H9 (cell line): ENCODE results near the gene VAV2. TPM values are rescaled to one million over a fixed set of nuclear protein-coding genes. Genes with fewer than 3 reads are reported as not detected.
A peak's percentile ranks its signal among the peaks of the same experiment; 100 is the strongest.

Experiments used
- DNase-seq: peaks from one replicate; pipeline ENCODE4 v3.0.0-alpha.2; 2017
- H2AFZ ChIP-seq: one replicate; pipeline ENCODE4 v1.6.1; 2013; ENCODE audit warnings: mild to moderate bottlenecking, low read length, control low read depth, moderate library complexity
- H2AK5ac ChIP-seq: 2 replicates; pipeline ENCODE4 v1.6.1; 2013; ENCODE audit warnings: low read length, control low read depth, mixed read lengths; ENCODE audit not compliant: insufficient read length
- H2BK120ac ChIP-seq: one replicate; pipeline ENCODE4 v1.6.1; 2013; ENCODE audit warnings: low read depth, mild to moderate bottlenecking, low read length, control low read depth, inconsistent platforms; ENCODE audit not compliant: poor library complexity, severe bottlenecking
- H2BK12ac ChIP-seq: 2 replicates; pipeline ENCODE4 v1.6.1; 2013; ENCODE audit warnings: low read length, control low read depth, mixed read lengths, low read depth; ENCODE audit not compliant: insufficient read length
- H2BK15ac ChIP-seq: 2 replicates; pipeline ENCODE4 v1.6.1; 2013; ENCODE audit warnings: low read depth, low read length, control low read depth
- H2BK20ac ChIP-seq: one replicate; pipeline ENCODE4 v1.6.1; 2013; ENCODE audit warnings: low read depth, mild to moderate bottlenecking, low read length, control low read depth, inconsistent platforms; ENCODE audit not compliant: poor library complexity, severe bottlenecking
- H2BK5ac ChIP-seq: 2 replicates; pipeline ENCODE4 v1.6.1; 2013; ENCODE audit warnings: low read length, control low read depth, mixed read lengths; ENCODE audit not compliant: insufficient read length
- H3K14ac ChIP-seq: 2 replicates; pipeline ENCODE4 v1.6.1; 2013; ENCODE audit warnings: low read length, control low read depth; ENCODE audit not compliant: insufficient read depth
- H3K18ac ChIP-seq: 2 replicates; pipeline ENCODE4 v1.6.1; 2013; ENCODE audit warnings: low read depth, mild to moderate bottlenecking, mixed read lengths, low read length, control low read depth; ENCODE audit not compliant: insufficient read length
- H3K23ac ChIP-seq: 2 replicates; pipeline ENCODE4 v1.6.1; 2013; ENCODE audit warnings: low read length, control low read depth, mixed read lengths, low read depth; ENCODE audit not compliant: insufficient read length
- H3K23me2 ChIP-seq: 2 replicates; pipeline ENCODE4 v1.6.1; 2013; ENCODE audit warnings: low read depth, mild to moderate bottlenecking, mixed read lengths, low read length, control low read depth; ENCODE audit not compliant: insufficient read length, poor library complexity, severe bottlenecking
- H3K27ac ChIP-seq: 2 replicates; pipeline ENCODE4 v1.5.1; 2013; ENCODE audit warnings: low read length, control low read depth, mixed read lengths, low read depth; ENCODE audit not compliant: insufficient read length
- H3K27me3 ChIP-seq: 2 replicates; pipeline ENCODE4 v1.6.1; 2013; ENCODE audit warnings: low read length, control low read depth, inconsistent platforms; ENCODE audit not compliant: insufficient read depth
- H3K4ac ChIP-seq: 2 replicates; pipeline ENCODE4 v1.6.1; 2013; ENCODE audit warnings: low read depth, mild to moderate bottlenecking, control low read depth, inconsistent platforms, low read length, moderate library complexity
- H3K4me1 ChIP-seq: 2 replicates; pipeline ENCODE4 v1.6.1; 2013; ENCODE audit warnings: low read length, control low read depth, inconsistent platforms; ENCODE audit not compliant: insufficient read depth
- H3K4me2 ChIP-seq: 2 replicates; pipeline ENCODE4 v1.6.1; 2013; ENCODE audit warnings: low read length, control low read depth, mixed read lengths; ENCODE audit not compliant: insufficient read length, insufficient read depth
- H3K56ac ChIP-seq: 2 replicates; pipeline ENCODE4 v1.6.1; 2013; ENCODE audit warnings: low read depth, mild to moderate bottlenecking, mixed read lengths, low read length, control low read depth; ENCODE audit not compliant: insufficient read length
- H3K79me1 ChIP-seq: 2 replicates; pipeline ENCODE4 v1.6.1; 2013; ENCODE audit warnings: low read depth, mild to moderate bottlenecking, moderate library complexity, low read length, control low read depth, inconsistent platforms; ENCODE audit not compliant: insufficient read depth, poor library complexity, severe bottlenecking
- H3K79me2 ChIP-seq: 2 replicates; pipeline ENCODE4 v1.6.1; 2013; ENCODE audit warnings: low read length, control low read depth, inconsistent platforms; ENCODE audit not compliant: insufficient read depth
- H3K9ac ChIP-seq: 2 replicates; pipeline ENCODE4 v1.6.1; 2013; ENCODE audit warnings: low read length, control low read depth, mixed read lengths; ENCODE audit not compliant: insufficient read length; ENCODE audit errors: extremely low read depth
- H3K9me3 ChIP-seq: one replicate; pipeline ENCODE4 v1.6.1; 2013; ENCODE audit warnings: low read depth, low read length, inconsistent platforms; ENCODE audit not compliant: control insufficient read depth
- H3T11ph ChIP-seq: one replicate; pipeline ENCODE4 v1.6.1; 2013; ENCODE audit warnings: mild to moderate bottlenecking, low read length, control low read depth, inconsistent platforms
- H4K20me1 ChIP-seq: one replicate; pipeline ENCODE4 v1.6.1; 2013; ENCODE audit not compliant: control insufficient read depth, insufficient read length, insufficient read depth
- H4K5ac ChIP-seq: 2 replicates; pipeline ENCODE4 v1.6.1; 2013; ENCODE audit warnings: low read depth, mild to moderate bottlenecking, mixed read lengths, low read length, control low read depth; ENCODE audit not compliant: insufficient read length
- H4K8ac ChIP-seq: replicated peaks from 2 replicates; pipeline ENCODE4 v1.6.1; 2013; ENCODE audit warnings: low read length, control low read depth, mixed read lengths, low read depth; ENCODE audit not compliant: insufficient read length
- H4K91ac ChIP-seq: 2 replicates; pipeline ENCODE4 v1.6.1; 2013; ENCODE audit warnings: low read depth, mild to moderate bottlenecking, moderate library complexity, mixed read lengths, low read length, control low read depth; ENCODE audit not compliant: insufficient read length
- H3K27ac Mint-ChIP-seq, 3 experiments: 2 replicates in 2 of 3; 3 replicates in 1 of 3; pipeline ENCODE4 v1.8.0; 2020 to 2021; ENCODE audit warnings: mixed read lengths in 3 of 3, mild to moderate bottlenecking in 1 of 3, moderate library complexity in 1 of 3
- H3K27me3 Mint-ChIP-seq: 2 replicates; pipeline ENCODE4 v1.8.0; 2021; ENCODE audit warnings: low read depth, mild to moderate bottlenecking, moderate library complexity, mixed read lengths
- H3K36me3 Mint-ChIP-seq, 3 experiments: 2 replicates in 2 of 3; 3 replicates in 1 of 3; pipeline ENCODE4 v1.8.0; 2020 to 2021; ENCODE audit warnings: low read depth in 3 of 3, mixed read lengths in 3 of 3; ENCODE audit not compliant: insufficient read depth in 1 of 3
- H3K4me1 Mint-ChIP-seq, 2 experiments: 2 replicates each; pipeline ENCODE4 v1.8.0; 2020; ENCODE audit warnings: mixed read lengths in 2 of 2
- H3K4me3 Mint-ChIP-seq, 2 experiments: 2 replicates in 1 of 2; 3 replicates in 1 of 2; pipeline ENCODE4 v1.8.0; 2020 to 2021; ENCODE audit warnings: mild to moderate bottlenecking in 2 of 2, mixed read lengths in 2 of 2, moderate library complexity in 1 of 2
- H3K9me3 Mint-ChIP-seq, 2 experiments: 2 replicates in 1 of 2; 3 replicates in 1 of 2; pipeline ENCODE4 v1.8.0; 2020; ENCODE audit warnings: mild to moderate bottlenecking in 2 of 2, mixed read lengths in 2 of 2, moderate library complexity in 1 of 2
- WGBS: extraction: QIAGEN DNeasy Blood & Tissue Kit; methylation state at CpG from one replicate; pipeline ENCODE4 v1.1.7; 2013; ENCODE audit warnings: missing lambda C conversion rate, low lambda C conversion rate, mixed read lengths; ENCODE audit not compliant: insufficient read length; ENCODE audit errors: extremely low coverage; 5-methylcytosine and 5-hydroxymethylcytosine counted together
- total RNA-seq: library from RNA; stranded (reverse); gene quantifications from 2 replicates; pipeline ENCODE4 v1.2.1, GENCODE V29; 2021
- TF ChIP-seq, protein P1 (sequence below): fragments of 200-600 bp; sonication (generic); conservative IDR thresholded peaks from 3 replicates; pipeline ENCODE4 v1.8.0; 2021; ENCODE audit warnings: antibody characterized with exemption, mild to moderate bottlenecking

VAV2 gene
- total RNA-seq, 1 experiment from 2014 or later: 58.7 TPM

GRCh38 chr9:133773889-133774655, 218.1 kb downstream of the VAV2 start:
- no peak overlapping the region for H2BK15ac ChIP-seq
- H3K27me3 ChIP-seq: no peaks in the 10 kb centered on the region
- no peak overlapping the region for H2BK20ac ChIP-seq
- H4K5ac ChIP-seq: no peak overlapping the region
- no peak overlapping the region for H3K27ac ChIP-seq
- peaks cover 7 to 52% (median 24%) of the 10 kb centered on the region in 3 experiments; a peak in 6 of 7 replicates for H3K36me3 Mint-ChIP-seq
- no peak overlapping the region for H3K27ac Mint-ChIP-seq
- H3K9me3 ChIP-seq: no peaks in the 10 kb centered on the region
- H3K4me2 ChIP-seq: no peak overlapping the region
- no peaks in the 10 kb centered on the region for H3K9me3 Mint-ChIP-seq
- H3K27me3 Mint-ChIP-seq: no peaks in the 10 kb centered on the region
- H2AK5ac ChIP-seq: no peak overlapping the region
- no peak overlapping the region for H3K56ac ChIP-seq
- no peak overlapping the region for H4K8ac ChIP-seq
- no peaks in the 10 kb centered on the region for H4K20me1 ChIP-seq
- no peak overlapping the region for H3T11ph ChIP-seq
- no CpG with 5 or more reads among the region's 9 CpGs for WGBS
- no peak overlapping the region for H3K9ac ChIP-seq
- H3K79me1 ChIP-seq: no peaks in the 10 kb centered on the region
- H3K4me1 ChIP-seq: no peaks in the 10 kb centered on the region
- DNase-seq: peak; percentile 8
- TF ChIP-seq, protein P1, sequence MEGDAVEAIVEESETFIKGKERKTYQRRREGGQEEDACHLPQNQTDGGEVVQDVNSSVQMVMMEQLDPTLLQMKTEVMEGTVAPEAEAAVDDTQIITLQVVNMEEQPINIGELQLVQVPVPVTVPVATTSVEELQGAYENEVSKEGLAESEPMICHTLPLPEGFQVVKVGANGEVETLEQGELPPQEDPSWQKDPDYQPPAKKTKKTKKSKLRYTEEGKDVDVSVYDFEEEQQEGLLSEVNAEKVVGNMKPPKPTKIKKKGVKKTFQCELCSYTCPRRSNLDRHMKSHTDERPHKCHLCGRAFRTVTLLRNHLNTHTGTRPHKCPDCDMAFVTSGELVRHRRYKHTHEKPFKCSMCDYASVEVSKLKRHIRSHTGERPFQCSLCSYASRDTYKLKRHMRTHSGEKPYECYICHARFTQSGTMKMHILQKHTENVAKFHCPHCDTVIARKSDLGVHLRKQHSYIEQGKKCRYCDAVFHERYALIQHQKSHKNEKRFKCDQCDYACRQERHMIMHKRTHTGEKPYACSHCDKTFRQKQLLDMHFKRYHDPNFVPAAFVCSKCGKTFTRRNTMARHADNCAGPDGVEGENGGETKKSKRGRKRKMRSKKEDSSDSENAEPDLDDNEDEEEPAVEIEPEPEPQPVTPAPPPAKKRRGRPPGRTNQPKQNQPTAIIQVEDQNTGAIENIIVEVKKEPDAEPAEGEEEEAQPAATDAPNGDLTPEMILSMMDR: no peak
- no peak overlapping the region for H3K14ac ChIP-seq
- H3K23ac ChIP-seq: no peak overlapping the region
- no peak overlapping the region for H3K18ac ChIP-seq
- H4K91ac ChIP-seq: no peak overlapping the region
- no peak overlapping the region for H2BK5ac ChIP-seq
- no peaks in the 10 kb centered on the region for H3K23me2 ChIP-seq
- H2AFZ ChIP-seq: no peak overlapping the region
- no peak overlapping the region for H3K4me3 Mint-ChIP-seq
- no peak overlapping the region for H2BK120ac ChIP-seq
- H3K79me2 ChIP-seq: no peaks in the 10 kb centered on the region
- no peak overlapping the region for H2BK12ac ChIP-seq
- no peak overlapping the region for H3K4ac ChIP-seq
- no peaks in the 10 kb centered on the region for H3K4me1 Mint-ChIP-seq
